Dermis blood vessel endothelial cell (primary cell): ENCODE data around the gene SLC4A1AP. TPM values are rescaled to one million over a fixed set of nuclear protein-coding genes. Genes with fewer than 3 reads are reported as not detected.

Experiments
- DNase-seq: peaks from one replicate; pipeline ENCODE4 v3.0.0; 2010
- total RNA-seq: library from RNA; depleted of rRNA; stranded (reverse); fragments of >200 nt; gene quantifications from 2 replicates; pipeline ENCODE4 v1.2.3, GENCODE V29; 2014

Gene SLC4A1AP
- total RNA-seq, 1 donor from 2014 or later, result 31.3 TPM

DNA sequence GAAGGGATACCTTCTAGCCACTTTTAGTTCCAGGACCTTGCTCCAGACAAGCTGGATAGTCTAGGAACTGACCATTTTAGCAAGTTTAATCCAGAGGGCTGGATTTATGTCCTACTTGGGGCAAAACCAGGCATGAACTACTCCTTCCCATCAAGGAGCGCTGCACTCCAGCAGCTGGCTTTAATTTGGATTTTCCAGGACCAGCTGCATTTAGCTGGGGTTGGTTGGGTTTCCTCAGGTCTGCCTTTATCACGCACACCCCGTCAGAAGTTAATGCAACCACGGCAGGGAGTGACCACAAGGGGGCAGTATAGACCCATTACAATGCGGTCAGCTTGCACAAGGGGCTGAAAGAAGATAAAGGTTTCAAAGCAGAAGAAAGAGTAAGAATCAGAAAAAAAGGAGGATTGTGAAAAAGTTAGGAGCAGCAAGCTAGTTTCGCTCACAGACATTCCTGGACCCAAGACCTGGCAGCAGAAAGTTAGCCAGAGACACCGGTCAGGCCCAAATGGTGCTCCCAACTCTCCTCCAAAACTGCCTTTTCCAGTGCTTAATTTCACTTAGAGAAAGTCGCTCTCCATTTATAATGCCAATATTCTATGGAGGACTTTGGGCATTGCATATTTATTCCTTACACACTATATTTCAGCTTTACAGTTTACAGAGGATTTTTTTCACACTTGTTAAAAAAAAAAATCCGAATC is 40.1 kb downstream of the SLC4A1AP start:
- DNase-seq, result peak; percentile 94

- DNase-seq, result no peak
These were observed 40.7 kb downstream of the SLC4A1AP start for GRCh38 chr2:27704342-27704876.

DNA sequence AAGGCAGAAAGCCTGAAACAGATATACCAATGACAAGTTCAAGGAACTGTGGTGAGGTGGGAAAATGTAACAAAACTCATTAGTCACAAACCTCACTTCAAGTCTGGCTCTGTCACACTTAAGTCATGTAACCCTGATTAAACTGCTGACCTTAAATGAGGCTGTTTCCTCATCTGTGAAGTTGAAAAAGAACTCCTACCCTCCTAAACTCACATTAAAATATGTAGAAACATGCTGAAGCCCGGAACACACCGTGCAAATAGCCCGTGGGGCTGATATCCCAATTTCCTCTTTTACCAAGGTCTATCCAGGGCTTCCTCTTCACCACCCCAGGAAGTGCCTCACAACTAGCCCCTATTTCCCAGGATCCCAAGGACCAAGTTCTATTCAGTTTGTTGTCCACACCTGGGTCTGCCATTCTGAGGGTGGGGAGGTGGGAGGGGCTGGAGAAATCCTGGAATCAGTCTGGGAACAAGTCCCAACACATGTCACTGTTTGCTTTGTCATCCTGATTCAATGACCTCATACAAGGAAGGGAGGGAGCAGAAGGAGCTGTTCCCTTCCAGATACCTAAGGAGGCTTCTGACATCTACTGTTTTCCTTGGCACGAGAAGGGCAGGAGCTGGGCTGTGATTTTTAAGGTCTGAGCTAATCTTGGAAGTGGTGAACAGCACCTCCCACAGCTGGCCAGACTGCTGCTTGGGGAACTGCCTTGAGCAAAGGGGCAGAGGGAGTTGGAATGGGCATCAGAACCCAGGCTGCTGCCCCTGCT is 42.3 kb downstream of the SLC4A1AP start:
- peak; percentile 95 for DNase-seq

GRCh38 chr2:27707462-27708256 is 44.0 kb downstream of the SLC4A1AP start:
- no peak for DNase-seq

GRCh38 chr2:27708257-27708654 is 44.6 kb downstream of the SLC4A1AP start:
- DNase-seq, result no peak

- no peak for DNase-seq
These were observed 45.0 kb downstream of the SLC4A1AP start for GRCh38 chr2:27708666-27709065.

DNA sequence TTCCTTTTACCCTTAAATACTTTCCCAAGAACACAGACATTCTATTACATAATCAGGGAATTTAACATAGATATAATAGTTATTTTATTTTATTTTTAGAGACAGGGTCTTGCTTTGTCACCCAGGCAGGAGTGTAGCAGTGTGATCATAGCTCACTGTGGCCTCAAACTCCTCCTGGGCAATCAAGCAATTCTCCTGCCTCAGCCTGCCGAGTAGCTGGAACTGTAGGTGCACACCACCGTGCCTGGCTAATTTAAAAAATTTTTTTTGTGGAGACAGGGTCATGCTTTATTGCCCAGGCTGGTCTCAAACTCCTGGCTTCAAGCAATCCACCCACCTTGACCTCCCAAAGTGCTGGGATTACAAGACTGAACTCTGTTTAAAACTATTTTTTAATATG is 45.6 kb downstream of the SLC4A1AP start:
- no peak for DNase-seq

DNA sequence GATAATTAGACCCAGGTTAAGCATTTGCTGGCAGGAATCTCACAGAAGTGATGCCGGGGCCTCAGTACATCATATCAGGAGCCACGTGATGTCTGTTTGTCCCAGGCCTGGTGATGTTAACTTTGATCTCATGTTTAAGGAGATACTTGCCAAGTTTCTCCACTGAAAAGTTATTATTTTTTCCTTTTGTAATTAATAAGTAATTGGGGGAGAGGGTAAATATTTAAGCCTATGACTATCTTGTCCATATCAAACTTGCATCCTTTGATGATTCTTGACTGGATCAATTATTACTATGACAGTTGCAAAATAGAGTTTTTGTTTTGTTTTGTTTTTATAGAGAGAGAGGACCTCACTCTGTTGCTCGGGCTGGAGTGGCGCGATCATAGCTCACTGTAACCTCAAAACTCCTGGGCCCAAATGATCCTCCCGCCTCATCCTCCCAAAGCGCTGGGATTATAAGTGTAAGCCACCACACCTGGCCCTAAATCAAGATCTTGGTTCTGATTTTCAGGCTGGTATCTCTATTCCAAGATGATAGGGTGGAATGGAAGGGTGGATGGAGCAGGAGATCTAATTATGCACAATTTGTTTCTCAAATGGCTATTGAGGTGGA is 46.4 kb downstream of the SLC4A1AP start:
- DNase-seq, result no peak

GRCh38 chr2:27710640-27711430 is 47.1 kb downstream of the SLC4A1AP start:
- DNase-seq, result peak; percentile 55

- no peak for DNase-seq
These were observed 48.1 kb downstream of the SLC4A1AP start for GRCh38 chr2:27711804-27712203.

DNA sequence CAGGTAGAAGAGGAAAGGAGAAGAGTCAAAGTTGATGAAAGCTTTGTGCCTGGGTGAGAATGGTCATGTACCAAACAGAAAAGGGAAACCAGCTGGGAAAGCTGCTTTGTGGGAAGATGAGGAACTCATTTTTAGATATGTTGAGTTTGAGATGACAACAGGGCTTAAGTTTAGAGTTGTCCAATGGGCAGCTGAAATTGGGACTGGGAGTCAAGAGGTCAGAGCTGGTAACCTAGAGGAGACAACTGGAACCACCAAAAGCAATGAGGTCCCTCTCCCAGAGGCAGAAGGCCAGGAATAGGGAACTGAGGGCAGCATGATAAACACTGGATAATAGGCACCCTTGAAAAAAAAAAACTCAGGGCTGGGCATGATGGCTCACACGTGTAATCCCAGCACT is 48.8 kb downstream of the SLC4A1AP start:
- DNase-seq, result no peak

DNA sequence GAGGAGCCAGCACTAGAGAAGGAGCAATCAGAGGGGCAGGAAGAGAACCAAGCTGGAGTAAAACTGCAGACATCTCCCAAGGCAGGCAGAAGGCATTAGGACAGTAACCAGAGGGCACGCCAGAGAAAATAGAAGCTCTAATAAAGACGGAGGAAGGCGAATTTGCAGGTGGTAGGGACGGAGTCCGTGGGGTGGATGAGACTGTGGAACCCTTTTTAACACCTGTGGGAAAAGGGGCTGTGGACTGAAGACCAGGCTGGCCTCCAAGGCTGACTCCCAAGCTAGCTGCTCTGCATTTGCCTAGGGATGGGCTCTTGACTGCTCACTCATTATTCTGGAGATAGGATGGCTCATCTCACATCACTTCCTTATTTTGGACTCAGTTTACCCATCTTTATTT is 49.5 kb downstream of the SLC4A1AP start:
- DNase-seq, result no peak

DNA sequence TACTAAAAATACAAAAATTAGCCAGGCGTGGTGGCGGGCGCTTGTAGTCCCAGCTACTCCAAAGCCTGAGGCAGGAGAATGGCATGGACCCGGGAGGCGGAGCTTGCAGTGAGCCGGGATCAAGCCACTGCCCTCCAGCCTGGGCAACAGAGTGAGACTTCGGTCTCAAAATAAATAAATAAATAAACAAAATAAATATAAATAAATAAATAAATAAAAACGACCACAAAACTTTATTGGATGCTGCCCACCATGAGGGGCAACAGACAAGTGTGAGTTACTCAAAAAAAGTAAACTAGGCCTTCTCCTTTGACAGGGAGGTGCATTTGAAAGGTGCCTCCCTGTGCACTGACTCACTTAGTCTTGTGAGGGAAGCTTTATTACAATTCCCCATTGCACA is 50.4 kb downstream of the SLC4A1AP start:
- no peak for DNase-seq

- no peak for DNase-seq
These were observed 51.2 kb downstream of the SLC4A1AP start for GRCh38 chr2:27714851-27715291.

- DNase-seq, result peak; percentile 58
These were observed 51.9 kb downstream of the SLC4A1AP start for GRCh38 chr2:27715318-27716210.

DNA sequence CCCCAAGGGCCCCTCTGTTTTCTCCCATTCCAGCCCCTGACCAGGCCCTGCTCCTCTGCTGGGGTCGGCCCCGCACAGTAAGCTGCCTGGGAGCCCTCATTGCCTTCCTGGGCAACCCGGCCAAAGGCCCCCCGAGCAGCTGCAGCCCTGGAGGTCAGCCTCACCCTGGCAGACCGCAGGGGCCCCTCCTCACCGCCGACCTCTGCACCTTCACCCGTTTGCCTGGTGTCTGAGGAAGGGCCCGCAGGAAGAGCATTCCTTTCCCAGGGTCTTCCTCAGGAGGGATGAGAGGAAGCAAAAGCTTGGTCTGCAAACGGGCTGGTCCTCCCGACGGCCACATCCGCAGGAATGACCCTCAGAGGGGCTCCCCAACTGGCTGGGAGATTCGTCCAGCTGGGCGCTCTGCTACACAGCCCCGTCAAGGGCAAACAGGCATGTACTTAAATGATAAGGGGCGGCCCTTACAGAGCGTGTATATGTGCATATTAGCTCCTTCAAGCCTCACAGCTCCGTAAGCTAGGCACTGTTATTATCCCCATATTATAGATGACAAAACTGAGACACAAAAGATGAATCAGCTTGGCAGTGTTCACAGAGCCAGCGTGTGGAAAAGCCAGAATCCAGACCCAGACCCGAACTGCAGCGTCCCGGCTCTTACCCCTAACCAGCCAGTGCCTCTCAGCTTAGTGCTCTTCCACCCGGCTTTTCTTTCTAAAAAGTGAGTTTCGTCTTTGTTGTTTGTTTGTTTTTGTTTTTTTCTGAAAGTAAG is 52.8 kb downstream of the SLC4A1AP start:
- no peak for DNase-seq

- no peak for DNase-seq
These were observed 53.5 kb downstream of the SLC4A1AP start for GRCh38 chr2:27717070-27717795.

DNA sequence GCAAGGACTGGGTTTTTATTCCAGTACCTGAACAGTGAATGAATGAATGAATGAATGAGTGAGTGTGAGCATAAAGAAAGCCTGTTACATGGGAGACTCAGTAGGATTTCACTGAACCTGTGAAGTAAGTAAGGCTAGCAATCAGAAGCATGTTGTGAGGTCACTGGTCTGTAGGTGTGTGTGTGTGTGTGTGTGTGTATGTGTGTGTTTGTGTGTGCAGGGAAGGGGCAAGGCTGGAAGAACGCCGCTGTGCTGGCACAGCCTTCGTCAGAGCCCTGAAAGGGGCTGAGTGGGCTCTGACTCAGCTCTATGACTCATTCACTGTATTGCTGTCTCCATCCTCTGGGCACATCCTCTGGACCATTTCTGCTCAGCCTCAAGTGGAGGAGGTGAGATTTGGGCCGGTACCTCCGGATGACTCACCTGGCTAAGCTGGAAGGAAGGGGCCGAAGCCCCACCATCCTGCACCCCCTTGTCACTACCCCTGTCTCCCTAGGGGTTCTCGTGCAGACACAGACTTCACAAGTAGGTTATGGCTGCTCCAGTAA is 56.4 kb downstream of the SLC4A1AP start:
- DNase-seq, result peak; percentile 87

DNA sequence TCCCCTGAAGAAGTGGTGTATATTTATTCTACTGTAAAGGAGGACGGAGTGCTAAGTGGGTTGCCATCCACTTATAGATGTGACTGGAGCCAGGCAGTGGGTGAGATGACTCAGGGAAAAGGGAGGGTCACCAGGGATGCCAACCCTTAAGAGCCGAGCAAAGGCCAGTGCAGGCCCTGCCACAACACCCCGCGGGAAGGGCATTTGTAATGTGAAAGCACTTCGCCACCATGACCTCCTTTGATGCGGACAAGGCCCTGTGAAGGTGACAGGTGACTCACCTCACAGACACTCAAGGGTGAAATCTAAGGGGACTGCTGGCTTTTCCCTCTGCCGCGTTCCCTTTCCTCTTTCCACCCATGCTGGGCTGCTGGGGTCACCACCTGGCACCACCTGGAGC is 57.6 kb downstream of the SLC4A1AP start:
- no peak for DNase-seq
